OCI-LY7 (cell line): Measurements from ENCODE around the gene PODN. TPM values are rescaled to one million over a fixed set of nuclear protein-coding genes. Genes with fewer than 3 reads are reported as not detected.

ENCODE experiments used
- BruUV-seq: library from RNA; stranded (reverse); fragments of 400-500 nt; replicated peaks from 2 replicates; lab custom pipeline; 2021; lab: Mats Ljungman, UMichigan
- CTCF ChIA-PET: fragments of 300-600 bp; sonication (Branson Sonifier 250); formaldehyde crosslinking; loops from one replicate; lab custom pipeline; 2022; ENCODE audit warnings: antibody characterized with exemption; ENCODE audit not compliant: unreplicated experiment; lab: Charles Lee
- POLR2A ChIA-PET: fragments of 300-600 bp; sonication (Branson Sonifier 250); formaldehyde crosslinking; loops from one replicate; lab custom pipeline; 2022; ENCODE audit warnings: antibody characterized with exemption; lab: Charles Lee
- DNase-seq: peaks from one replicate; pipeline ENCODE4 v3.0.0-alpha.2; 2015; ENCODE audit warnings: low spot score
- H2AFZ ChIP-seq: fragments of 200-600 bp; sonication (generic), shearing (Covaris generic); 2 replicates; pipeline ENCODE4 v1.6.1; 2014; ENCODE audit warnings: mild to moderate bottlenecking, antibody characterized with exemption, low read length, moderate library complexity
- H3K27ac ChIP-seq: fragments of 200-600 bp; sonication (generic); 2 replicates; pipeline ENCODE4 v1.5.1; 2014; ENCODE audit warnings: mixed run types, low read depth, mild to moderate bottlenecking, moderate library complexity, low read length, inconsistent platforms; ENCODE audit not compliant: poor library complexity, severe bottlenecking
- H3K36me3 ChIP-seq: fragments of 200-600 bp; sonication (generic); 2 replicates; pipeline ENCODE4 v1.6.1; 2014; ENCODE audit warnings: mild to moderate bottlenecking, antibody characterized with exemption, low read length, moderate library complexity, mixed read lengths; ENCODE audit not compliant: insufficient read depth
- H3K4me1 ChIP-seq: fragments of 200-600 bp; sonication (generic); 2 replicates; pipeline ENCODE4 v1.5.1; 2014; ENCODE audit warnings: mild to moderate bottlenecking, low read length; ENCODE audit not compliant: insufficient read depth, poor library complexity, severe bottlenecking
- H3K4me2 ChIP-seq: fragments of 200-600 bp; sonication (generic); 2 replicates; pipeline ENCODE4 v1.6.1; 2014; ENCODE audit warnings: mild to moderate bottlenecking, low read length
- H3K4me3 ChIP-seq: fragments of 200-600 bp; sonication (generic); 2 replicates; pipeline ENCODE4 v1.5.1; 2014; ENCODE audit warnings: mild to moderate bottlenecking, low read depth, low read length; ENCODE audit not compliant: poor library complexity, severe bottlenecking
- H3K79me2 ChIP-seq: fragments of 200-600 bp; sonication (generic); 2 replicates; pipeline ENCODE4 v1.6.1; 2016; ENCODE audit warnings: low read depth, mild to moderate bottlenecking, low read length, moderate library complexity, mixed read lengths; ENCODE audit not compliant: insufficient read depth
- H3K9me2 ChIP-seq: fragments of 200-600 bp; sonication (generic); 2 replicates; pipeline ENCODE4 v1.6.1; 2016; ENCODE audit warnings: mild to moderate bottlenecking, low read length, mixed read lengths; ENCODE audit not compliant: insufficient read depth
- H3K9me3 ChIP-seq: fragments of 200-600 bp; sonication (generic); 2 replicates; pipeline ENCODE4 v1.6.1; 2014; ENCODE audit warnings: mild to moderate bottlenecking, mixed run types, low read length, mixed read lengths
- H4K20me1 ChIP-seq: fragments of 200-600 bp; sonication (generic); 2 replicates; pipeline ENCODE4 v1.6.1; 2014; ENCODE audit warnings: mild to moderate bottlenecking, antibody characterized with exemption, low read length, moderate library complexity, mixed read lengths; ENCODE audit not compliant: insufficient read depth
- CTCF ChIP-seq: fragments of 200-600 bp; sonication (generic); conservative IDR thresholded peaks from 2 replicates; pipeline ENCODE4 v1.5.1; 2014; ENCODE audit warnings: mild to moderate bottlenecking, antibody characterized with exemption, low read length, moderate library complexity, mixed read lengths
- EZH2phosphoT487 ChIP-seq: fragments of 200-600 bp; sonication (generic); IDR thresholded peaks from 2 replicates; pipeline ENCODE4 v1.6.1; 2018; ENCODE audit warnings: low read depth, borderline replicate concordance, mild to moderate bottlenecking, mixed run types, antibody characterized with exemption, low read length, moderate library complexity, mixed read lengths
- intact Hi-C: fragments of 100-400 bp; cut with micrococcal nuclease; formaldehyde crosslinking; loops from one replicate; pipeline ENCODE4 v1.10.0; 2022; ENCODE audit not compliant: unreplicated experiment
- total RNA-seq, 2 experiments: library from RNA; depleted of rRNA in 1 of 2; stranded (reverse); fragments of >200 nt in 1 of 2; shearing (Covaris generic) in 1 of 2; gene quantifications; 2 replicates each; pipeline ENCODE4 v1.2.3, GENCODE V29; 2014 to 2022

PODN gene
- total RNA-seq, 2 experiments from 2014 or later: not detected

- TF ChIP-seq CTCF (no peak), EZH2phosphoT487 (no peak)
- Histone ChIP-seq H3K4me3 (no peak overlapping the region), H3K27ac (no peak overlapping the region), H3K4me1 (no peaks in the 10 kb centered on the region), H3K4me2 (no peak overlapping the region), H2AFZ (no peak overlapping the region), H3K79me2 (no peaks in the 10 kb centered on the region), H3K9me3 (no peaks in the 10 kb centered on the region), H3K9me2 (no peaks in the 10 kb centered on the region), H4K20me1 (no peaks in the 10 kb centered on the region), H3K36me3 (no peaks in the 10 kb centered on the region)
- CTCF ChIA-PET: no interaction called here
- DNase-seq: no peak
- POLR2A ChIA-PET: no interaction called here
- BruUV-seq: no TSS peak
- intact Hi-C loops: no loop called here
These were observed 20.9 kb downstream of the PODN start for GRCh38 chr1:53082826-53083455.

GRCh38 chr1:53083636-53084588 is 21.9 kb downstream of the PODN start:
- Histone ChIP-seq H3K9me2 (no peaks in the 10 kb centered on the region), H3K4me1 (no peaks in the 10 kb centered on the region), H3K27ac (no peak overlapping the region), H2AFZ (no peak overlapping the region), H3K9me3 (no peaks in the 10 kb centered on the region), H4K20me1 (no peaks in the 10 kb centered on the region), H3K4me2 (no peak overlapping the region), H3K36me3 (no peaks in the 10 kb centered on the region), H3K79me2 (no peaks in the 10 kb centered on the region), H3K4me3 (no peak overlapping the region)
- intact Hi-C loops: no loop called here
- CTCF ChIA-PET: no interaction called here
- POLR2A ChIA-PET: no interaction called here
- no TSS peak for BruUV-seq
- TF ChIP-seq CTCF (no peak), EZH2phosphoT487 (no peak)
- no peak for DNase-seq
